ENCODE data around the gene PI4KA.
"Not testable (repeated sequence)": the region's sequence is repeated elsewhere in the genome, so short reads cannot be mapped to it uniquely, and the experiment has no call there.

PI4KA gene

DNA sequence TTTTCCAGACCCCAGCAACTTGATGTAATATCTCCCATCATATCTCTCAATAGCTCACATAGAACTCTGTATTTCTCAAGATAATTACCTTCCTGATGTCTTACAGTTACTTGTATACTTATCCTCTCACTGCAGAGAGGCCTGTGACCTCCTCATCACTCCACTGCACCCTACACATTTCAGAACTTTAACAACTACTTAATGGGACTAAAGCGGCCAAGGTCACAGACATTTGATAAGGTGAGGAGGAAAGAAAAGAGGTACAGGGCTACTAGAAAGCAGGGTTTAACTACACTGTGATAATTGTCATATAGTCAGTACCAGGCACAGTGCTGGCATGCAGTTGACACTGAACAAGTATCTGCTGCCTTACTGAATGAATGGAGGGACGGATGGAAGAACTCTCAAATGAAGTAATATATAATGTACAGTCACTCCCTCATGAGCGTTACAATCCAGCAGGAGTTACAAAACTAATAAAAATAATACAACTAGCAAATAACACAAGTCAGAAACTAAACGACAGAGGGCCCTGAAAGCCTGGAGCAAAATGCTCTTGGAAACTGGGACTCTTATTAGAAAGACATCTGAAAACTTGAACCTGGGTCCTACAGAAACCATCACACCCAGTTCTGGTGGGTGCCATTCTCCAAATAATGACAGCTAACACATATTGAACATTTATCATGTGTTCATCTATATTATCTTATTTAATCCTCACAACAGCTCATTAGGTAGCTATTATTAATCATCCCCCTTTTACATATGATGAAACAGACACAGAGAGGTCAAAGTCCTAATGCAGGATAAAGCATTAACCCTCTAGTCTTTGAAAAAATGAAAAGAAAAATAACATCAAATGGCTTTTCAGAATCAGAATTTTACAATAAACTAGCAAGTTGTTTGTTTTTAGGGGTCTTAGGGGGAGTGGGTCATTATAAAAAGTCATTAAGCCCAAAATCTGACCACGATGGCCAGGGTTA, 14.3 kb downstream of the PI4KA start:
- no peak for DNase-seq

DNA sequence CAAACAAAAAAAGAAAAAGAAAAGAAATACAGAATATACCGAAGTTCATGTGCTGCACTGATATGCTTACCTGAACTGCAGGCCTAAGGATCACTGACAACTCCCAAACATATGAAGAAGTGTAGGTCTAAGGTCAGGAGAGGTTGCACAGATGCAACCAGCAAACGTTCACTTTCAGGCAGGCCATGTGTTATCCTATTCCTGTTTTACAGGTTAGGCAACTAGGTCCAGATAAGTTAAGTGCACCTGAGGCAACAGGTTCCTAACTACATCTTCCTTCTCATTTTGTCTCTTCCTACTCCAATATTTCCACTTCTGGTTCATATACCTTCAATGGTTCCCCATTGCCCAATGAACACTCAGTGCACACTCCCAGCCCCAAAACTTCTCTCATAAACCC, 15.1 kb downstream of the PI4KA start:
- DNase-seq, result no peak

DNA sequence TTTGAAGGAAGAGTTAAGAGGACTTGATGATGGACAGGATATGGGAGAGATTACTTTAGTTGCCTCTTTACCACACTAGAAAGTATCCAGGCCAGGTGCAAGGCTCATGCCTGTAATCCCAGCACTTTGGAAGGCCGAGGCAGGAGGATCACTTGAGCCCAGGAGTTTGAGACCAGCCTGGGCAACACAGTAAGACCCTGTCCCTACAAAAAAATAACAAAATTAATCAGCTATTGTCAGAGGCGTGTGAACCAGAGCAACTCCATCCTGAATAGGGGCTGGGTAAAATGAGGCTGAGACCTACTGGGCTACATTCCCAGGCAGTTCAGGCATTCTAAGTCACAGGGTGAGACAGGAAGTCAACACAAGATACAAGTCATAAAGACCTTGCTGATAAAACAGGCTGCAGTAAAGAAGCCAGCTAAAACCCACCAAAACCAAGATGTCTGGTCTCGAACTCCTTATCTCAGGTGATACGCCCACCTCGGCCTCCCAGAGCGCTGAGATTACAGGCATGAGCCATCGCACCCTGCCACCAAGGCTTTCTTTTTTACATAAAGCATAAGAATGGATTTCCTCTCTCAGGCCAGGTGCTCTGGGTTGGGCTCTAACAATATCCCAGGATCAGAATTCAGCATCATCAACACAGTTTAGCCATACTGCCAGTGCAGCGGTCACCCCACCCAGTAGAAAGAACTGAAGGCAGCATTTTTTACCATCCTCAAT, 17.8 kb downstream of the PI4KA start:
- DNase-seq, result no peak

DNA sequence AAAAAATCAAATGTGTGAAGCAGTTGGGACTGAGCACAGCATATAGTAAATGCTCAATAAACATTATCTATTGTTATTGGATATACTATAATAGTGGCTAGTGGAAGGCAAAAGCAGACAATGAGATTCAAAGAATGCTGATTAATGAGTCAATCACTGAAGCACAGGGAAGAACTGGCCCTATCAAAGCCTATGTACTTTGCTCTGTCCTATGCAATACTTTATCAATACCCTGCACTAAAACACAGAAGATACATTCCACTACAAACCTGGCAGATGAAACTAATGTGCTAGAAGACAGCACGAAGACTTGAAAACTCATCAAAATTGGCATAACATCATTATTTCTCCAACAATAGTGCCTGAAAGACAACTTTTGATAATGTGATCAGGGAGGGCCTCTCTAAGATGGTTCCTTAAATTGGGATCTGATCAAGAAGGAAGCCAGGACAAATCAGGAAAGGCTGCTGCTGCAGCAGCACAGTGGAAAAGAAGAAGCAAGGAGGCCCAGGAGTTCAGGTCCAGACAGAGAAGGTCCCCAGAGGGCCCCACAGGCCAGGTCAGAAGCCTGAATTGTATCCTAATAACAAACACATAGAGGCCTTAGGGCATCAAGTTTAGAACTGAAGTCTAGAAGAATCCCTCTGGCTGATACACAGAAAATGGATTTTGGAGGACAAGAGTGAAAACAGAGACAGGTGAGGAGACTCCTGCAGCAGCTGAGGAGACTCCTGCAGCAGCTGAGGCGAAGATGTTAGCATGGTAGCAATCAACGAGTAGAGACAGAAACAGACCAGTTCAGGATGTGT, 18.6 kb downstream of the PI4KA start:
- no peak for DNase-seq

- DNase-seq, result not testable (repeated sequence)
Measured at GRCh38 chr22:20839354-20839753, 19.3 kb downstream of the PI4KA start.

- no peak for DNase-seq
Measured at GRCh38 chr22:20836987-20837823, 21.4 kb downstream of the PI4KA start.

DNA sequence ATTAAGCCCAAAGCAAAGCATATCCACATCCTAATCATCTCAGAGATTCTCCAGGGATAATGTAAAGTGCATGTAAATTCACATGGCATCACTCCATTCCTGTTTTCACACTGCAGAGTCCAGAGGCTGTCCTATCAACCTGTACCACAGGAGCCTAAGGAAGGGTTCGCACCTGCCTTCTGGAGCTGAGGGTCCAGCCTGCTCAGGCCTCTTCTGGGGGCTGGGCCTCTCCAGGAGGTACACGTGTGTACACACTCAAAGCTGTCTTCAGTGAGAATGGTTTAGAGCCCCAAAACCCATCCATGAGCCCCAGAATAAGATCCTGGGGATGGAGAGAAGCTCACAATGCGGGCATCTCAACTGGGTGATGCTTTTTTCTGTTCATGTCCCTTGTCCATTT, 23.9 kb downstream of the PI4KA start:
- no peak for DNase-seq

DNA sequence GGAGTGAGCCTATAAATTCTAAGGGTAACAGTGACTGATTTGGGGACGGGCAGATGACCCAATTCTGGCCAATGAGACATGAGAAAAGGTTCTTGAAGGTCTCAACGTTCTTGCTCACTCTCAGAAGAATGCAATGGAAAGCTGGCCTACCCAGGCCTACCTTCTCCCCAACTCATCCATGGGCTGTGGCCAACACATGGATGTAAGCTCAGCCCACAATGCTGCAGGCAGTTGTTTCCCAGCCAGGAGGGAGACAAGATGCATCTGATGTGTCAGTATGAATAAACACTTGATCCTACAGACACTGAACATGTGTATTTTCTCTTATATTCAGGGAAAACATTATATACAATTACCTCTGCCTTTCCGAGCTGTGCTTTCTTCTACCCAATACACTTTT, 24.4 kb downstream of the PI4KA start:
- no peak for DNase-seq

DNA sequence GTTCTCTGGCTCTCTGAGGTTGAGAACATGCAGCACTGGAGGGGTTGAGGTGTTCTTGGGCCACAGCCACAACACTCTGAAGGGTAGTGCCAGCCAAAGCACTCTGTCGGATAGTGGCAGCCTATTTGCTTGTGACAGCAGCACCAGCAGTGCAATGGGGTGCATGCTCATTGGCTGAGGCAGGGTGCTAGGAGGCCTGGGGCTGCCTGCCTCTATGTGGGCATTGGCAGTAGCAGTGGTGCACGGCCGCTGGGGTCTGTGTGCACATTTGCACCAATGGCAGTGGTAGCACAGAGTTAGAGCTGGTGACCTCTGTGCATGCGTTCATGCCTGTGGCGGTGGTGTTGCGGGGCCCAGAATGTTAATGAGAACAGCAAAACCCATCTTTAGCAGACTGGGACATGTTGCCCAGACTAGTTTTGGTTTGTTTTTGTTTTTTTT, 25.4 kb downstream of the PI4KA start:
- DNase-seq, result no peak

GRCh38 chr22:20829491-20830134, 29.0 kb downstream of the PI4KA start:
- DNase-seq, result no peak

GRCh38 chr22:20826373-20827152, 32.0 kb downstream of the PI4KA start:
- not testable (repeated sequence) for DNase-seq

DNA sequence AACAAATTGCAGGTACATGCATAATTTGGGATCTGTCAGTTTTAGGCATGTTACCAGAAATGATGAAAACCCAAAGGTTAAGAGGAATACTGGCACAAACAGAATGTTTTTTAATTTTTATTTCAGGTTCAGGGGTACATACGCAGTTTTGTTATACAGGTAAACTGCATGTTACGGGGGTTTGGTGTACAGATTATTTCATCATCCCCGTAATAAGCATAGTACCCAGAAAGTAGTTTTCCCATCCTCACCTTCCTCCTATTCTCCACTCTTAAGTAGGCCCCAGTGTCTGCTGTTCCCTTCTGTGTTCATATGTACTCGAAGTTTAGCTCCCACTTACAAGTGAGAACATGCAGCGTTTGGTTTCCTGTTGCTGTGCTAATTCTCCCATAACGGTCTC, 33.0 kb downstream of the PI4KA start:
- DNase-seq, result no peak

- DNase-seq, result not testable (repeated sequence)
Measured at GRCh38 chr22:20825216-20825615, 33.4 kb downstream of the PI4KA start.

GRCh38 chr22:20823264-20823663, 35.3 kb downstream of the PI4KA start:
- DNase-seq, result no peak

- no peak for DNase-seq
Measured at GRCh38 chr22:20822240-20822639, 36.4 kb downstream of the PI4KA start.

DNA sequence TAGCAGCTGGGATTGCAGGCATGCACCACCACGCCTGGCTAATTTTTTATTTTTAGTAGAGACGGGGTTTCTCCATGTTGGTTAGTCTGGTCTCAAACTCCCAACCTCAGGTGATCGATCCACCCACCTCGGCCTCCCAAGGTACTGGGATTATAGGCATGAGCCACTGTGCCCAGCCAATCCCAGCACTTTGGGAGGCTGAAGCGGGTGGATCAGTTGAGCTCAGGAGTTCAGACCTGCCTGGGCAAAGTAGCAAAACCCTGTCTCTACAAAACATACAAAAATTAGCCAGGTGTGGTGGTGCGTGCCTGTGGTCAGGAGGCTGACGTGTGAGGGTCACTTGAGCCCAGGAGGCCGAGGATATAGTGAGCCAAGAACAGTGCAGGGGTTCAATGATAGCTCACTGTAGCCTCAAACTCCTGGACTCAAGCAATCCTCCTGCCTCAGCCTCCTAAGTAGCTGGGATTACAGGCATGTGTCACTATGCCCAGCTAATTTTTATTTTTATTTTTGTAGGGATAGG, 36.8 kb downstream of the PI4KA start:
- DNase-seq, result not testable (repeated sequence)

DNA sequence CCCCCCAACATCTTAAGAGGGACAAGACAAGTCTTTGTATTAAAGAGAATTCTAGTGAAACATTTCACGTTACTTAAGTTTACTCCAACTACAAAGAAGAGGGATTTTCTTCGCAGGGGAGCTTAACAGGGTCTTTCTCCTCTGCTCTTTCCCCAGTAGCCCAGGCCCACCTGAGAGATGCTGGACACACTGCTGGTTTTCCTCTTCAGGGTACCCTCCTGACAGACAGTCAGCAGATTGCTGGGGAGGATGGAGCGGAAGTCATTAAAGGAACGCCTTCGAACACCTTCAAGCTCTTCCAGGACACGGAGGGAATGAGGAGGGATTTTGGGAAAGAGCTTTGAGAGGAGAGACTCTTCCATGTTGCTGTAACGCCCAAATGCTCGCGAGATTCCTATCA, 39.1 kb downstream of the PI4KA start:
- DNase-seq, result no peak

DNA sequence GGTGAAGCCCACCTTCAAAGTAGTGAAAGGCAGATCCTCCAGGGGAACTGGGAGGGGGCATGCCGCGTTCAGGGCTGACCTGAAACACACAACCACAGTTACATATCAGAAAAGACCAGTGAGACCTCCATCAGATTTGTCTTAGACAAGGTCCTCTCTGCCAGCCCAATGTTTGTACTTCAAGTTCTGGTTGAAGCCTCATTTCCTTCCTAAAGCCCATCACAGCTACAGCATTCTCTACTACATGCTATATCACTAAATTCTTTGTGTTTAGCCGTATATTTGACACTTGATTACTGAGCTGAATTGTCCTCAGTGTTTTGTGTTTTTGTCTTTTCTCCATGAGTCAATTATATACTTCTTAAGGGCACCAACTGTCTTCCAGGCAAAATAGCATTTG, 40.1 kb downstream of the PI4KA start:
- no peak for DNase-seq

- no peak for DNase-seq
Measured at GRCh38 chr22:20816559-20816958, 42.1 kb downstream of the PI4KA start.

- DNase-seq, result no peak
Measured at GRCh38 chr22:20815477-20816050, 43.0 kb downstream of the PI4KA start.

All from MV-4-11 (cell line).